Islet precursor cell (in vitro differentiated cells): ENCODE data around the gene RAPGEF2.
"Not testable (repeated sequence)": the region's sequence is repeated elsewhere in the genome, so short reads cannot be mapped to it uniquely, and the experiment has no call there.

Source experiments
- DNase-seq: peaks from one replicate; pipeline ENCODE4 v3.0.0-alpha.2; 2018

The RAPGEF2 gene

DNA sequence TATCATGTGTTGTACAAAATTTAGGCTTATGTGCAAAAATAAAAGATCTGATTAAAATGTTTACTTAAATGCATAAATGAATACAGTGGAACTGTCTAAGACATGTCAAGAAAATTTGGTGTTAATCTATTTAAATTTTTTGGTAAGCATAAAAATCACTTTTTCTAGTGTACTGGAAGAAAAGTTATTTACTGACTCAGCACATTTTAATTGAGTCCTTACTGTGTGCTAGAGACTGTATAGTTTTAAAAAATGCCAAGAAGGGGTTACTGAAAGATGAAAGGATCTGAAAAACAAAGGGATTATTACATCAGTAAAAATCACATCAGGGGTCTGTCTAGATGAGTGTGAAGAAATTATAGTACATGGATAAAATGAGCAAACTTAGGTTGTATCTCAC, 60.6 kb downstream of the RAPGEF2 start:
- DNase-seq = no peak

GRCh38 chr4:159169404-159170302, 66.8 kb downstream of the RAPGEF2 start:
- no peak for DNase-seq

DNA sequence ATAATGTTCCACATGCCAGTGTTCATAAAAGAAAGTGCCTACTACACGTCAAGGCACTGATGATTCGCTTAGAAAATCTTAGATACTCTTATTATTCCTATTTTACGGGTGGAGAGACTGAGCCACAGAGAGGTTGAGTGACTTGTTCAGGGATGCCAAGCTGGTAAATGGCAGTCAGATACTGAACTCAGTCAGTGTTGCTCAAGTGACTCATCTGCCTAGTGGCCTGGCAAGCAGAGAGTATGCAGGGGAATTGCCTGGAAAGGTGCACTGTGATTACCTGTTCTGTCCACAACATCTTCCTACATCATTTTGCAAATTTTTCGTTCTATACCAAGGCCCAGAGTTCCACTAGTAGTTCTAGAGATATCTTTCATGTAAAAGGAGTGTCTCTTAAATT, 68.4 kb downstream of the RAPGEF2 start:
- peak; percentile 61 for DNase-seq

GRCh38 chr4:159173886-159174285, 71.0 kb downstream of the RAPGEF2 start:
- DNase-seq = no peak

DNA sequence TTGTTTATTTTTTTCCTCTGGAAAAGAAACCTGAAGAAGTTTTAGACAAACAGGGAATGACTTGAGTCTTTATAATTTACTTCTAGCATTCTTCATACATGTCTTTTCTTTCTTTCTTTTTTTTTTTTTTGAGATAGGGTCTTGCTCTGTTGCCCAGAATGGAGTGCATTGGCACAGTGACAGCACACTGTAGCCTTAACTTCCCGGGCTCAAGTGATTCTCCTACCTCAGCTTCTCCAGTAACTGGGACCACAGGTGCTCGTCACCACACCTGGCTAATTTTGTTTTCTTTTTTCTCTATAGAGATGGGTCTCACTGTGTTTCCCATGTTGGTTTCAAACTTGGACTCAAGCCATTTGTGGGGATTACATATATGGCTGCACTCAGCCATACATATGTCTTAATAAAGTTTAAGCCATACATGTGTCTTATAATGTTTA, 71.8 kb downstream of the RAPGEF2 start:
- no peak for DNase-seq

- DNase-seq = peak; percentile 90
Observed at GRCh38 chr4:159175085-159175988, 72.5 kb downstream of the RAPGEF2 start.

- no peak for DNase-seq
Observed at GRCh38 chr4:159175989-159176375, 73.1 kb downstream of the RAPGEF2 start.

- no peak for DNase-seq
Observed at GRCh38 chr4:159177265-159178150, 74.6 kb downstream of the RAPGEF2 start.

- no peak for DNase-seq
Observed at GRCh38 chr4:159178151-159178546, 75.3 kb downstream of the RAPGEF2 start.

- no peak for DNase-seq
Observed at GRCh38 chr4:159178979-159179969, 76.4 kb downstream of the RAPGEF2 start.

GRCh38 chr4:159183885-159184605, 81.2 kb downstream of the RAPGEF2 start:
- not testable (repeated sequence) for DNase-seq

DNA sequence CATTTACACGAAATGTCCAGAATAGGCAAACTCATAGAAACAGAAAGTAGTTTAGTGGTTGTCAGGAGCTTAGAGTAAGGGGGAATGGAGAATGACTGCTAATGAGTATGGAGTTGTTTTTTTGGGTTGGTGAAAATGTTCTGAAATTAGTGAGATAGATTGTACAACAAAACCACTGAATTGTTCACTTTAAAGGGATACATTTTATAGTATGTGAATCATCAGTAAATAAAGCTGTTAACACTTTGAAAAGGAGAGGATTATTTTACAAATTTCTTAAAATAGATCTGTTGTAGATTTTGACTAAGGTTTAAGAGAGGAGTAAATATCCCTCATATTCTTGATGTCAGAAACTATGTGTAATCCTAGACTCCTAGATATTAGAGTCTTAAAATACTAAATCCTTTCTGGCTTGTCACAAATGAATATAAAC, 82.7 kb downstream of the RAPGEF2 start:
- no peak for DNase-seq

DNA sequence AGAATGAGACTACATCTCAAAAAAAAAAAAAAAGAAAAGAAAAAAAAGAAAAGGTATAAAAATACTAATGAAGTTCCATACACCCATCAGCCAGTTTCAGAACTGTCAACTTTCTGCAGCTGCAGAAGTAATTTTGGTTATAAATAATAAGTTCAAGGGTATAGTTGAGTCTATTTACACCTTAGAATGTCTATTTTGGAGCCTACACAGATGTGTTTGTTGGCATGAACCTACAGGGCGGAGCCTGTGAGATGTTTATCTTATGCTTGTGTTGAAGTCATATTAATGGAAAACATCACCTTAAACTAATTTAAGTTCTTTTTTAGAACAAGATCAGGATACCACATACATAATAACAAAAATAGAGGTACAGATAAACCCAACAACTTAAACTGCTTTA, 85.8 kb downstream of the RAPGEF2 start:
- no peak for DNase-seq

DNA sequence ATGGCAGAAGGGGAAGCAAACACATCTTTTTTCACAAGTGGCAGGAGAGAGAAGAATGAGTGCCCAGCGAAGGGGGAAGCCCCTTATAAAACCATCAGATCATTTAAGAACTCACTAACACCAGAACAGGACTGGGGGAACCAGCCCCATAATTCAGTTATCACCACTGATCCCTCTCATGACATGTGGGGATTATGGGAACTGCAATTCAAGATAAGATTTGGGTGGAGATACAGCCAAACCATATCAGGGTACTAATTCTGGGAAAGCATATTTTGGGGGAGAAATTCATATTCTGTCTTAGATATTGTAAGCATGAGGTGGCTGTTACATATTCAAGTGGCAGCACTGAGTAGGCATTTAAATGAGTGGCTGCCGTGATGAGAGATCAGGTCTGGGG, 87.8 kb downstream of the RAPGEF2 start:
- DNase-seq = no peak

DNA sequence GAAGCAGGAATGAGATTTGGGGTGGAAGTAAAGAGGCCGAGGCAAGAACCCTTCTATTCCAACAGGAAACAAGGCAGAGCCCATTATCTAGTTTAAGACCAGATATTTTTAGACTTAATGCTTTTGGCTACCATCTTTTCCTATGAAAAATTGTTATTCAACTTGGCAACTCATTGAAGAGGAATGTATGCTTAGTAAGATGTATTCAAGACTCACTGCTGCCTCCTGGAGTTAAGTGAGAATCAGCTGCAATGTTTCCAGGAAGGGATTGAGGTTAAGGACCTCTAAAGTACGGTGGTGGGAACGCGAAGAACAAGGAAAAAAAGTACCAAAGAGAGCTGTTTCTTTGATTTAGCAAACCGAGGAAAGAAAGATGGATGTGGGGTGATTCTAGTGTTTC, 89.1 kb downstream of the RAPGEF2 start:
- no peak for DNase-seq

DNA sequence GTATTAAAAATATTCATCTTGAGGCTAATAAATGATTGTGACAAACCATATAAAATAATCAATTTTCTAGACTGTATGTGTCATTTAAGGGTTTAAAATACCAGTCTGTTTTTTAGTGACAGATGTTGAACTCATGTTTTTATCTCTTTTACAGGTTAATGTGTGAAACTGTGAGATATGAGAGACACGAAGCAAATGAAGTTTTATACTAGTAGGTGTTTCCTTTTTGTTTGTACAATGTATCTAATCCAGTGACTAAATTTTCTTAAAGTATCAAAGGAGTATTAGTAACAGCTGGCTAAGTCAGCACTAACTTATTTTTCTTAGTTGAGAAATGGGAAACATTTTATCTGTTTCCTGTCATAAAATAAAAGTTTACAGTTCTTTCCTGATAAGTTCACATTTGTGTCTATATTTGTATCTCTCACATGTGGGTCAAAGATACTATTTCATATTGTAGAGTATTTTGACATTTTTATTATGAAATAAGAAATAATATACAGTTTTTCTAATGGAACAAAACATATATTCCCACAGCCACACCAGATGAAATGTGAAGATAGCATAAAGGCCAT, 90.3 kb downstream of the RAPGEF2 start:
- no peak for DNase-seq

GRCh38 chr4:159195361-159195769, 92.5 kb downstream of the RAPGEF2 start:
- DNase-seq = no peak

GRCh38 chr4:159197260-159197884, 94.5 kb downstream of the RAPGEF2 start:
- no peak for DNase-seq

DNA sequence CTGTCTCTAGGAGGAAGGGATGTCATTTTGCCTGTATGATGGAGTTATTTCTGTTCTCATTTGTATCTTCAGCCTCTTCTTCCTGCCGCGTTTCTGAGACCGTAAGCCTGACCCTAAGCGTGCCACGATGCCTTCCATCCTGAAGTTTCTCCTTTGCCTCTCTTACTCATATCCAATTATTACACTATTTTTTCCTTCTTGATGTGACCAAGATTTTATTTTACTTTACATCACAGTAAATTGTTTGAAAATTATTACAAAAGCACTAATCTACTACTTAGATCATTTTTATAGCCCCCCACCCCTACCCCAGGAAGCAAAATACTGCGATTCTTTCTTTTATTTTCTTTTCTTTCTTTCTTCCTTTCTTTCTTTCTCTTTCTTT, 95.0 kb downstream of the RAPGEF2 start:
- DNase-seq = no peak

- DNase-seq = no peak
Observed at GRCh38 chr4:159199826-159200225, 96.9 kb downstream of the RAPGEF2 start.
